Hepatocyte (in vitro differentiated cells): ENCODE results near the gene TK2. TPM values are rescaled to one million over a fixed set of nuclear protein-coding genes. Genes with fewer than 3 reads are reported as not detected.
A peak's percentile ranks its signal among the peaks of the same experiment; 100 is the strongest.

Source experiments
- DNase-seq: peaks from one replicate; pipeline ENCODE4 v3.0.0-alpha.2; 2016; ENCODE audit warnings: low spot score
- H2AFZ ChIP-seq: fragments of 200-600 bp; sonication (generic); 2 replicates; pipeline ENCODE4 v1.6.0; 2016; ENCODE audit warnings: antibody characterized with exemption, mild to moderate bottlenecking
- H3K27ac ChIP-seq: fragments of 200-600 bp; sonication (generic); 2 replicates; pipeline ENCODE4 v1.5.1; 2016; ENCODE audit warnings: mild to moderate bottlenecking
- H3K27me3 ChIP-seq: fragments of 200-600 bp; sonication (generic); 2 replicates; pipeline ENCODE4 v1.6.1; 2016
- H3K36me3 ChIP-seq: fragments of 200-600 bp; sonication (generic); replicated peaks from 2 replicates; pipeline ENCODE4 v1.5.1; 2016; ENCODE audit warnings: low read depth; ENCODE audit not compliant: insufficient read depth
- H3K4me1 ChIP-seq: fragments of 200-600 bp; sonication (generic); 2 replicates; pipeline ENCODE4 v1.5.1; 2016; ENCODE audit warnings: mild to moderate bottlenecking, moderate library complexity; ENCODE audit not compliant: insufficient read depth
- H3K4me2 ChIP-seq: fragments of 200-600 bp; sonication (generic); 2 replicates; pipeline ENCODE4 v1.6.0; 2016
- H3K4me3 ChIP-seq: fragments of 200-600 bp; sonication (generic); 2 replicates; pipeline ENCODE4 v1.5.1; 2016; ENCODE audit warnings: mild to moderate bottlenecking
- H3K79me2 ChIP-seq: fragments of 200-600 bp; sonication (generic); 2 replicates; pipeline ENCODE4 v1.6.0; 2017; ENCODE audit warnings: mild to moderate bottlenecking
- H3K9me2 ChIP-seq: fragments of 200-600 bp; sonication (generic); replicated peaks from 2 replicates; pipeline ENCODE4 v1.6.0; 2017; ENCODE audit warnings: mild to moderate bottlenecking; ENCODE audit not compliant: insufficient read depth
- H3K9me3 ChIP-seq: fragments of 200-600 bp; sonication (generic); 2 replicates; pipeline ENCODE4 v1.5.1; 2016; ENCODE audit warnings: low read depth, mild to moderate bottlenecking
- H4K20me1 ChIP-seq: fragments of 200-600 bp; sonication (generic); 2 replicates; pipeline ENCODE4 v1.6.0; 2016; ENCODE audit warnings: mild to moderate bottlenecking; ENCODE audit not compliant: insufficient read depth, poor library complexity, severe bottlenecking
- EZH2 ChIP-seq: fragments of 200-600 bp; sonication (generic); IDR thresholded peaks from 2 replicates; pipeline ENCODE4 v1.6.1; 2016; ENCODE audit warnings: antibody characterized with exemption, mild to moderate bottlenecking, borderline replicate concordance
- EZH2phosphoT487 ChIP-seq: fragments of 200-600 bp; sonication (generic); IDR thresholded peaks from one replicate; pipeline ENCODE4 v1.6.1; 2018; ENCODE audit warnings: antibody characterized with exemption, mild to moderate bottlenecking, low read depth, moderate library complexity; ENCODE audit not compliant: unreplicated experiment, severe bottlenecking
- WGBS: methylation state at CpG from one replicate; pipeline ENCODE4 v1.1.6; 2016; ENCODE audit warnings: low lambda C conversion rate; ENCODE audit errors: missing lambda C conversion rate; 5-methylcytosine and 5-hydroxymethylcytosine counted together
- polyA plus RNA-seq: library from polyadenylated mRNA; unstranded; fragments of >200 nt; fragmentation: Nextera tagmentation; extraction: Ambion mirVana; gene quantifications from 2 replicates; pipeline ENCODE4 v1.2.1, GENCODE V29; 2016
- total RNA-seq: library from RNA; depleted of rRNA; stranded (reverse); fragments of >200 nt; gene quantifications from 2 replicates; pipeline ENCODE4 v1.2.3, GENCODE V29; 2014
- TF ChIP-seq, protein P1 (sequence below): fragments of 200-600 bp; sonication (generic); IDR thresholded peaks from 2 replicates; pipeline ENCODE4 v1.5.1; 2016; ENCODE audit warnings: antibody characterized with exemption, mild to moderate bottlenecking; ENCODE audit not compliant: poor library complexity

Gene TK2
- total and polyA plus RNA-seq, 2 experiments from 2014 or later, result 10.1 to 14.3 TPM

- H2AFZ ChIP-seq, result no peak overlapping the region
- H3K4me1 ChIP-seq, result peaks cover 4% of the 10 kb centered on the region
- no peaks in the 10 kb centered on the region for H4K20me1 ChIP-seq
- H3K36me3 ChIP-seq, result no peaks in the 10 kb centered on the region
- peak; percentile 61 for DNase-seq
- no peaks in the 10 kb centered on the region for H3K9me2 ChIP-seq
- TF ChIP-seq EZH2 (no peak), EZH2phosphoT487 (no peak)
- TF ChIP-seq, protein P1, sequence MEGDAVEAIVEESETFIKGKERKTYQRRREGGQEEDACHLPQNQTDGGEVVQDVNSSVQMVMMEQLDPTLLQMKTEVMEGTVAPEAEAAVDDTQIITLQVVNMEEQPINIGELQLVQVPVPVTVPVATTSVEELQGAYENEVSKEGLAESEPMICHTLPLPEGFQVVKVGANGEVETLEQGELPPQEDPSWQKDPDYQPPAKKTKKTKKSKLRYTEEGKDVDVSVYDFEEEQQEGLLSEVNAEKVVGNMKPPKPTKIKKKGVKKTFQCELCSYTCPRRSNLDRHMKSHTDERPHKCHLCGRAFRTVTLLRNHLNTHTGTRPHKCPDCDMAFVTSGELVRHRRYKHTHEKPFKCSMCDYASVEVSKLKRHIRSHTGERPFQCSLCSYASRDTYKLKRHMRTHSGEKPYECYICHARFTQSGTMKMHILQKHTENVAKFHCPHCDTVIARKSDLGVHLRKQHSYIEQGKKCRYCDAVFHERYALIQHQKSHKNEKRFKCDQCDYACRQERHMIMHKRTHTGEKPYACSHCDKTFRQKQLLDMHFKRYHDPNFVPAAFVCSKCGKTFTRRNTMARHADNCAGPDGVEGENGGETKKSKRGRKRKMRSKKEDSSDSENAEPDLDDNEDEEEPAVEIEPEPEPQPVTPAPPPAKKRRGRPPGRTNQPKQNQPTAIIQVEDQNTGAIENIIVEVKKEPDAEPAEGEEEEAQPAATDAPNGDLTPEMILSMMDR, result no peak
- H3K9me3 ChIP-seq, result no peaks in the 10 kb centered on the region
- H3K27ac ChIP-seq, result peak overlapping the region; percentile 66
- H3K4me3 ChIP-seq, result no peak overlapping the region
- 94% methylated on average over 3 of the region's 3 CpGs for WGBS
- no peaks in the 10 kb centered on the region for H3K27me3 ChIP-seq
- H3K4me2 ChIP-seq, result no peak overlapping the region
- no peaks in the 10 kb centered on the region for H3K79me2 ChIP-seq
Measured at GRCh38 chr16:66486773-66487579, 62.9 kb downstream of the TK2 start.

DNA sequence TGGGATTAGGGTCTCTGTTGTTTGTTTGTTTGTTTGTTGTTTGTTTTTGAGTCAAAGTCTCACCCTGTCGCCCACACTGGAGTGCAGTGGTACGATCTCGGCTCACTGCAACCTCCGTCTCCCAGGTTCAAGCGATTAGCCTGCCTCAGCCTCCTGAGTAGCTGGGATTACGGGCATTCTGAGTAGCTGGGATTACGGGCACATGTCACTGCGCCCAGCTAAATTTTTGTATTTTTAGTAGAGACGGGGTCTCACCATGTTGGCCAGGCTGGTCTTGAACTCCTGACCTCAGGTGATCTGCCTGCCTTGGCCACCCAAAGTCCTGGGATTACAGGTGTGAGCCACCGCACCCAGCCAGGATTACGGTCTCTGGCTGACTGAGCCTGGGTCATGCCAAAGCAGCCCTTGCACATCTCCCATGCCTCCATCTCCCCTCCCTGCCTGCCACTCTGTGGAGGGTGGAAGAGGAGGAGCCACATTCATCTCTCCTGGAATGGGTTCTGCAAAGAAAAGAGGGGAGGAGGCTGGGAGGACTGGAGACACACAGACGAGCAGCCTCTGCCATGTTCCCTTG lies 63.6 kb downstream of the TK2 start:
- Histone ChIP-seq H3K4me1 (peaks cover 4% of the 10 kb centered on the region), H3K4me2 (no peak overlapping the region), H3K4me3 (no peak overlapping the region), H4K20me1 (no peaks in the 10 kb centered on the region), H3K79me2 (no peaks in the 10 kb centered on the region), H3K9me3 (no peaks in the 10 kb centered on the region), H2AFZ (no peak overlapping the region), H3K27ac (peak overlapping the region; percentile 27), H3K9me2 (no peaks in the 10 kb centered on the region), H3K27me3 (no peaks in the 10 kb centered on the region), H3K36me3 (no peaks in the 10 kb centered on the region)
- DNase-seq, result no peak
- TF ChIP-seq, protein P1, result no peak
- no peak for TF ChIP-seq EZH2phosphoT487
- TF ChIP-seq EZH2, result no peak
- WGBS, result 98% methylated on average over 12 of the region's 12 CpGs

DNA sequence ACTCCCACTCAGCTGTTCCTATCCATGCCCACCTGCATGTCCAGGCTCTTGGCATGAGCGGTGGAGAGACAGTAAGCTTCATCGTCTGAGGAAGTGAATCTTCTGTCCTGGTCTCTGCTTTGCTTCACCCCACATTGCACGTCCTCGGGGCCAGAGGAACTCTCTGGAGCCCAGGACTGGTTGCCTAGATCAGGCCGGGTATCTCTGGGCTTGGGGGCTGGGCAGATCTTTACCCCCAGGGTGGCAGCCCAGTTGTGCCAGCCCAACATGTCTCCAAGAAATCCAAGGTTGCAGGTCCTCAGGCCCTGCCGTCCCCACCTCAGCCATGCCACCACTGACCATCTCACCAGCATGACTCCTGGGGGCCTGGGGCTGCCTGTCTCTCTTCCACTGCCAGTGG lies 64.5 kb downstream of the TK2 start:
- Histone ChIP-seq H4K20me1 (no peaks in the 10 kb centered on the region), H3K27ac (no peak overlapping the region), H3K4me1 (peaks cover 4% of the 10 kb centered on the region), H3K4me3 (no peak overlapping the region), H3K27me3 (no peaks in the 10 kb centered on the region), H2AFZ (no peak overlapping the region), H3K79me2 (no peaks in the 10 kb centered on the region), H3K9me3 (no peaks in the 10 kb centered on the region), H3K4me2 (no peak overlapping the region), H3K9me2 (no peaks in the 10 kb centered on the region), H3K36me3 (no peaks in the 10 kb centered on the region)
- no peak for TF ChIP-seq EZH2
- no peak for TF ChIP-seq EZH2phosphoT487
- TF ChIP-seq, protein P1, result no peak
- 94% methylated on average over 6 of the region's 6 CpGs for WGBS
- no peak for DNase-seq
